Ovary (tissue), 3 donors: Measurements from ENCODE around the gene MARCO.

Experiments
- EP300 ChIP-seq: sonication (generic); formaldehyde crosslinking; IDR thresholded peaks from one replicate; pipeline ENCODE4 v1.6.1; 2017; ENCODE audit warnings: antibody characterized with exemption
- POLR2A ChIP-seq: fragments of 450-650 bp; IDR thresholded peaks from one replicate; pipeline ENCODE4 v1.6.1; 2017; ENCODE audit warnings: antibody characterized with exemption, mild to moderate bottlenecking, moderate library complexity
- TF ChIP-seq, protein P1 (sequence below), 3 donors: fragments of 450-650 bp in 2 of 3; fragments of 200-600 bp in 1 of 3; IDR thresholded peaks; one replicate each; pipeline versions ENCODE4 v1.5.1 to v1.8.0; 2016 to 2022; ENCODE audit warnings: antibody characterized with exemption in 3 of 3, mild to moderate bottlenecking in 1 of 3
- donor health status: DM: no; HTN: no; CAD: no.

GRCh38 chr2:118939994-118940393, 2.0 kb upstream of the MARCO start:
- TF ChIP-seq, protein P1, sequence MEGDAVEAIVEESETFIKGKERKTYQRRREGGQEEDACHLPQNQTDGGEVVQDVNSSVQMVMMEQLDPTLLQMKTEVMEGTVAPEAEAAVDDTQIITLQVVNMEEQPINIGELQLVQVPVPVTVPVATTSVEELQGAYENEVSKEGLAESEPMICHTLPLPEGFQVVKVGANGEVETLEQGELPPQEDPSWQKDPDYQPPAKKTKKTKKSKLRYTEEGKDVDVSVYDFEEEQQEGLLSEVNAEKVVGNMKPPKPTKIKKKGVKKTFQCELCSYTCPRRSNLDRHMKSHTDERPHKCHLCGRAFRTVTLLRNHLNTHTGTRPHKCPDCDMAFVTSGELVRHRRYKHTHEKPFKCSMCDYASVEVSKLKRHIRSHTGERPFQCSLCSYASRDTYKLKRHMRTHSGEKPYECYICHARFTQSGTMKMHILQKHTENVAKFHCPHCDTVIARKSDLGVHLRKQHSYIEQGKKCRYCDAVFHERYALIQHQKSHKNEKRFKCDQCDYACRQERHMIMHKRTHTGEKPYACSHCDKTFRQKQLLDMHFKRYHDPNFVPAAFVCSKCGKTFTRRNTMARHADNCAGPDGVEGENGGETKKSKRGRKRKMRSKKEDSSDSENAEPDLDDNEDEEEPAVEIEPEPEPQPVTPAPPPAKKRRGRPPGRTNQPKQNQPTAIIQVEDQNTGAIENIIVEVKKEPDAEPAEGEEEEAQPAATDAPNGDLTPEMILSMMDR (IDR thresholded peaks at IDR 0.05), result no peak
- no peak for TF ChIP-seq EP300
- TF ChIP-seq POLR2A, result no peak
